RWPE2 (cell line): ENCODE results near the gene SOCS1.

Experiments
- ATAC-seq: fragments of 200-7000 bp; cut with Tn5 transposase; 3 replicates; pipeline ENCODE4 v1.9.1; 2021; ENCODE audit warnings: low read depth
- DNase-seq: peaks from one replicate; pipeline ENCODE4 v3.0.0-alpha.2; 2020; ENCODE audit warnings: low spot score
- H3K27ac ChIP-seq: fragments of 450-650 bp; 2 replicates; pipeline ENCODE4 v1.5.1; 2017; ENCODE audit warnings: mild to moderate bottlenecking; ENCODE audit not compliant: poor library complexity, severe bottlenecking
- H3K27me3 ChIP-seq: fragments of 250-450 bp; sonication (Bioruptor Pico); 2 replicates; pipeline ENCODE4 v1.5.1; 2021; ENCODE audit warnings: mild to moderate bottlenecking, moderate library complexity; ENCODE audit not compliant: insufficient read depth, poor library complexity, severe bottlenecking
- H3K36me3 ChIP-seq: fragments of 250-450 bp; sonication (Bioruptor Pico); 2 replicates; pipeline ENCODE4 v1.5.1; 2020; ENCODE audit warnings: low read depth, mild to moderate bottlenecking, moderate library complexity
- H3K4me1 ChIP-seq: fragments of 250-450 bp; sonication (Bioruptor Pico); 2 replicates; pipeline ENCODE4 v1.5.1; 2021; ENCODE audit warnings: mild to moderate bottlenecking, moderate library complexity; ENCODE audit not compliant: insufficient read depth, poor library complexity, severe bottlenecking
- H3K4me3 ChIP-seq: fragments of 250-450 bp; sonication (Bioruptor Pico); 2 replicates; pipeline ENCODE4 v1.5.1; 2021; ENCODE audit warnings: mild to moderate bottlenecking, moderate library complexity; ENCODE audit not compliant: severe bottlenecking
- H3K9me3 ChIP-seq: fragments of 250-450 bp; sonication (Bioruptor Pico); 2 replicates; pipeline ENCODE4 v1.5.1; 2021; ENCODE audit warnings: mild to moderate bottlenecking, moderate library complexity; ENCODE audit not compliant: severe bottlenecking
- CTCF ChIP-seq: fragments of 450-650 bp; IDR thresholded peaks from one replicate; pipeline ENCODE4 v1.5.1; 2017; ENCODE audit warnings: mild to moderate bottlenecking, moderate library complexity; ENCODE audit not compliant: poor library complexity, severe bottlenecking

Gene SOCS1

GRCh38 chr16:11205754-11206581, 50.0 kb downstream of the SOCS1 start:
- no peak overlapping the region for H3K27ac ChIP-seq

GRCh38 chr16:11205065-11205699, 50.8 kb downstream of the SOCS1 start:
- no peak for TF ChIP-seq CTCF
- no peak for DNase-seq
- H3K4me1 ChIP-seq, result peaks cover 25% of the 10 kb centered on the region
- H3K27me3 ChIP-seq, result no peaks in the 10 kb centered on the region
- no peak overlapping the region for H3K4me3 ChIP-seq
- no peaks in the 10 kb centered on the region for H3K9me3 ChIP-seq
- no peak overlapping the region for H3K27ac ChIP-seq
- no peaks in the 10 kb centered on the region for H3K36me3 ChIP-seq
- no peak for ATAC-seq

More at GRCh38 chr16:11205754-11206581, 50.0 kb downstream of the SOCS1 start:
- DNase-seq (no peak), ATAC-seq (no peak)
- no peaks in the 10 kb centered on the region for H3K27me3 ChIP-seq
- no peaks in the 10 kb centered on the region for H3K36me3 ChIP-seq
- peaks cover 25% of the 10 kb centered on the region for H3K4me1 ChIP-seq
- H3K4me3 ChIP-seq, result no peak overlapping the region
- H3K9me3 ChIP-seq, result no peaks in the 10 kb centered on the region
- TF ChIP-seq CTCF, result no peak

GRCh38 chr16:11204513-11205047, 51.4 kb downstream of the SOCS1 start:
- Histone ChIP-seq H3K9me3 (no peaks in the 10 kb centered on the region), H3K27ac (no peak overlapping the region), H3K4me1 (peaks cover 25% of the 10 kb centered on the region), H3K36me3 (no peaks in the 10 kb centered on the region), H3K4me3 (no peak overlapping the region), H3K27me3 (no peaks in the 10 kb centered on the region)
- no peak for TF ChIP-seq CTCF
- ATAC-seq, result no peak
- no peak for DNase-seq
